Panc1 (cell line): ENCODE measurements around the gene TGM6. TPM values are rescaled to one million over a fixed set of nuclear protein-coding genes. Genes with fewer than 3 reads are reported as not detected.

Source experiments
- ATAC-seq: fragments of 200-7000 bp; cut with Tn5 transposase; 2 replicates; pipeline ENCODE4 v1.9.1; 2020; ENCODE audit warnings: mild to moderate bottlenecking, moderate library complexity
- BruUV-seq: library from RNA; stranded (reverse); fragments of 400-500 nt; replicated peaks from 2 replicates; lab custom pipeline; 2021; lab: Mats Ljungman, UMichigan
- CTCF ChIA-PET: fragments of 300-600 bp; sonication (Branson Sonifier 250); formaldehyde crosslinking; loops from one replicate; lab custom pipeline; 2022; ENCODE audit warnings: antibody characterized with exemption; lab: Charles Lee
- POLR2A ChIA-PET: fragments of 300-600 bp; sonication (Branson Sonifier 250); formaldehyde crosslinking; loops from one replicate; lab custom pipeline; 2022; ENCODE audit warnings: antibody characterized with exemption; lab: Charles Lee
- DNase-seq: peaks from one replicate; pipeline ENCODE4 v3.0.0-alpha.2; 2010; ENCODE audit warnings: low read depth, low spot score
- H3K27ac ChIP-seq: 2 replicates; pipeline ENCODE4 v1.5.1; 2011; ENCODE audit warnings: mild to moderate bottlenecking, low read length, inconsistent platforms
- H3K27me3 ChIP-seq: fragments of 200-500 bp; sonication (Bioruptor generic); 2 replicates; pipeline ENCODE4 v1.6.0; 2014; ENCODE audit warnings: low read length, inconsistent platforms; ENCODE audit not compliant: control insufficient read depth, insufficient read depth
- H3K36me3 ChIP-seq: fragments of 200-500 bp; sonication (Bioruptor generic); 2 replicates; pipeline ENCODE4 v1.5.1; 2014; ENCODE audit warnings: inconsistent platforms, mild to moderate bottlenecking, low read length, moderate library complexity; ENCODE audit not compliant: control insufficient read depth, insufficient read depth
- H3K4me1 ChIP-seq: 2 replicates; pipeline ENCODE4 v1.5.1; 2011; ENCODE audit warnings: inconsistent platforms, mild to moderate bottlenecking, low read length, moderate library complexity; ENCODE audit not compliant: control insufficient read depth, insufficient read depth
- H3K4me3 ChIP-seq, 2 experiments: 2 replicates each; pipeline ENCODE4 v1.5.1; 2011 to 2012; ENCODE audit warnings: low read depth in 2 of 2, low read length in 2 of 2, mild to moderate bottlenecking in 2 of 2, inconsistent platforms in 1 of 2, moderate library complexity in 1 of 2
- H3K9me3 ChIP-seq: fragments of 200-500 bp; sonication (Bioruptor generic); 2 replicates; pipeline ENCODE4 v1.5.1; 2014; ENCODE audit warnings: low read depth, mild to moderate bottlenecking, inconsistent platforms, low read length, moderate library complexity; ENCODE audit not compliant: control insufficient read depth, insufficient read depth
- CTCF ChIP-seq: fragments of 450-650 bp; IDR thresholded peaks from 2 replicates; pipeline ENCODE4 v1.5.1; 2017; ENCODE audit warnings: mild to moderate bottlenecking
- POLR2AphosphoS5 ChIP-seq: IDR thresholded peaks from 2 replicates; pipeline ENCODE4 v1.6.1; 2012; ENCODE audit warnings: mild to moderate bottlenecking, low read depth, low read length, moderate library complexity
- REST ChIP-seq, 2 experiments: IDR thresholded peaks; 2 replicates each; pipeline ENCODE4 v1.6.1; 2011 to 2012; ENCODE audit warnings: low read depth in 2 of 2, control low read depth in 1 of 2, low read length in 1 of 2, mild to moderate bottlenecking in 1 of 2, moderate library complexity in 1 of 2; ENCODE audit not compliant: insufficient read depth in 1 of 2
- SIN3A ChIP-seq: IDR thresholded peaks from 2 replicates; pipeline ENCODE4 v1.6.1; 2012; ENCODE audit warnings: low read depth, mild to moderate bottlenecking, low read length, moderate library complexity, borderline replicate concordance; ENCODE audit not compliant: insufficient read depth
- TCF7L2 ChIP-seq: IDR thresholded peaks from 2 replicates; pipeline ENCODE4 v1.6.1; 2011; ENCODE audit warnings: mild to moderate bottlenecking, low read depth, low read length, inconsistent platforms
- in situ Hi-C: cut with HindIII; loops from 2 replicates; pipeline ENCODE4 v1.10.0; 2016; ENCODE audit warnings: low sequenced_read_pairs, low pct_unique_long_range_greater_than_20kb
- intact Hi-C: fragments of 100-400 bp; cut with micrococcal nuclease; formaldehyde crosslinking; loops from one replicate; pipeline ENCODE4 v1.10.0; 2022; ENCODE audit not compliant: unreplicated experiment
- total RNA-seq: library from RNA; stranded (reverse); gene quantifications from one replicate; pipeline ENCODE4 v1.2.1, GENCODE V29; 2021; ENCODE audit not compliant: unreplicated experiment

The TGM6 gene
- total RNA-seq, 1 experiment from 2014 or later, result not detected

GRCh38 chr20:2363587-2363986, 17.1 kb upstream of the TGM6 start:
- ChIA-PET CTCF (interaction anchor here (0.6 kb wide), 1 partner anchor 47 kb away, joined by 4 read pairs; no protein-coding TSS in a partner anchor), POLR2A (no interaction called here)
- Histone ChIP-seq H3K9me3 (peaks cover 3% of the 10 kb centered on the region; the same call in 1 of the 2 replicates), H3K4me3 (no peak overlapping the region), H3K36me3 (no peaks in the 10 kb centered on the region), H3K27ac (no peak overlapping the region), H3K27me3 (0 out of 2 replicates have a peak, but pooled peaks cover 2% of the 10 kb centered on the region), H3K4me1 (no peaks in the 10 kb centered on the region)
- DNase-seq, result no peak
- TF ChIP-seq POLR2AphosphoS5 (no peak), SIN3A (no peak), REST (IDR thresholded peaks at IDR 0.05; ENCODE audit: insufficient read depth in 1 of 2, low read depth in 2 of 2, low read length in 1 of 2) (no peak), TCF7L2 (no peak), CTCF (no peak)
- no TSS peak for BruUV-seq
- intact Hi-C loops (no loop called here), in situ Hi-C loops (no loop called here)
- ATAC-seq, result no peak

- TF ChIP-seq CTCF, result no peak
- no peak for TF ChIP-seq SIN3A
- intact Hi-C loops, result no loop called here
- H3K27me3 ChIP-seq, result 0 out of 2 replicates have a peak, but pooled peaks cover 2% of the 10 kb centered on the region
- H3K4me3 ChIP-seq, result no peak overlapping the region
- POLR2A ChIA-PET, result interaction anchor here (0.6 kb wide), 1 partner anchor 158 kb away, joined by 11 read pairs; no protein-coding TSS in a partner anchor
- BruUV-seq, result no TSS peak
- H3K4me1 ChIP-seq, result no peaks in the 10 kb centered on the region
- H3K36me3 ChIP-seq, result no peaks in the 10 kb centered on the region
- H3K27ac ChIP-seq, result no peak overlapping the region
- CTCF ChIA-PET, result no interaction called here
- H3K9me3 ChIP-seq, result peaks cover 3% of the 10 kb centered on the region; the same call in 1 of the 2 replicates
- ATAC-seq (no peak), DNase-seq (no peak)
- in situ Hi-C loops, result no loop called here
These were observed 16.7 kb upstream of the TGM6 start for GRCh38 chr20:2364044-2364443.
